IPS DF 6.9 (cell line): ENCODE results near the gene EIF5.

Source experiments
- DNase-seq: peaks from one replicate; pipeline ENCODE4 v3.0.0-alpha.2; 2013; ENCODE audit warnings: low read depth, low spot score
- H3K27ac ChIP-seq: one replicate; pipeline ENCODE4 v1.5.1; 2013; ENCODE audit warnings: low read length, control low read depth
- H3K27me3 ChIP-seq: 2 replicates; pipeline ENCODE4 v1.6.1; 2013; ENCODE audit warnings: mild to moderate bottlenecking, low read length; ENCODE audit not compliant: control insufficient read depth, insufficient read depth
- H3K36me3 ChIP-seq: 2 replicates; pipeline ENCODE4 v1.6.1; 2013; ENCODE audit warnings: low read length; ENCODE audit not compliant: control insufficient read depth, insufficient read depth
- H3K4me1 ChIP-seq: 2 replicates; pipeline ENCODE4 v1.6.1; 2013; ENCODE audit warnings: low read length; ENCODE audit not compliant: control insufficient read depth, insufficient read depth
- H3K4me3 ChIP-seq: 2 replicates; pipeline ENCODE4 v1.5.1; 2013; ENCODE audit warnings: mild to moderate bottlenecking, low read length
- H3K9me3 ChIP-seq: 2 replicates; pipeline ENCODE4 v1.6.1; 2013; ENCODE audit warnings: low read length, inconsistent platforms; ENCODE audit not compliant: control insufficient read depth, insufficient read depth
- WGBS: extraction: QIAGEN DNeasy Blood & Tissue Kit; methylation state at CpG from one replicate; pipeline ENCODE4 v1.1.7; 2013; ENCODE audit warnings: mixed read lengths, missing lambda C conversion rate; ENCODE audit not compliant: insufficient read length, insufficient coverage; 5-methylcytosine and 5-hydroxymethylcytosine counted together

Gene EIF5

DNA sequence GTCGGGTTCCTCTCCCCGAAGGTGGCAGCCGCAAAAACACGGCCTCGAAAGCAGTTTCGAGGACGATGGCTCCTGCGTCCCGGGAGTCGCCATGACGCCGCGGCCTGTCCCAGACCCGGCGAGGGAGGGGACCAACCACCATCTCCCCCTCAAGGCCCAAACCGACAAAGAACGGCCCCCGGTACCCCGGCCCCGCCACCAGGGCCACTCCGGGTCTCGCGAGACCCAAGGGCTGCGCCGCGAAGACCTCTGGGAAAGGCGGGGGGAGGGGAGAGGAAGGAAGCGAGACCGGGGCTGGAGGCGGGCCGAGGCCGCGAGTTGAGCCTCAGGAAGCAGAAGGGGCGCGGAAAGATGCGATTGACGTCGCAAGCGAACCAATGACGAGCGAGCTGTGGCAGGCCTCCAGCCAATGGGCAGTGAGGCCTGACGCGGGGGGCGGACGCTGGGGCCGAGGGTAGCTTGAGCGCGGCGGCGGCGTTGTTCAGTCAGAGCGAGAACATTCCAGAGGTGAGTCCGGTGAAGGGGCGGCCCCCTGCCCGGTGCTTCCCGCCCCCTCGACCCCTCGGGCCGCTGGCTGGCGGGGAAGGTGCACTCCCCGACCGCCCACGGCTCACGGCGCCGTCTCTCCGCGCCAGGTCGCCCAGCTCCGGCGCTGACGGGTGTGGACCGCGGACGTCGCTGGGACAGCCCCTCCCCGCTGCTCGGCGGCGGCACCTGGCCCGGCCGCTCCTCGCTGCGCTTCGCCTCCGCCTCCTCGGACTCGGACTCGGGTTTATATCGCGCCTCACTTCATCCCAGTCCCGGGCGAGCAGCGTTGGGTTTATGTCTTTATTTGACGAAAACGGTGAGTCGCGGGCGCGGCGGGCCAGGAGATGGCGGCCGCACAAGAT lies at the start of gene EIF5:
TSS of gene EIF5 (plus strand) at position 484 of the 890 bp plus-strand sequence. CDS start 1,624 bp downstream, outside the sequence.
- peaks cover 2% of the 10 kb centered on the region; the same call in 1 of the 2 replicates for H3K4me1 ChIP-seq
- no peaks in the 10 kb centered on the region for H3K9me3 ChIP-seq
- no peak within 1 kb of the TSS for H3K27ac ChIP-seq
- H3K4me3 ChIP-seq, result peak within 1 kb of the TSS; percentile 96
- H3K36me3 ChIP-seq, result peaks cover 32% of the 10 kb centered on the region
- H3K27me3 ChIP-seq, result no peaks in the 10 kb centered on the region
- DNase-seq, result peak; percentile 93
- no CpG with 5 or more reads among the region's 103 CpGs for whole genome bisulfite sequencing

DNA sequence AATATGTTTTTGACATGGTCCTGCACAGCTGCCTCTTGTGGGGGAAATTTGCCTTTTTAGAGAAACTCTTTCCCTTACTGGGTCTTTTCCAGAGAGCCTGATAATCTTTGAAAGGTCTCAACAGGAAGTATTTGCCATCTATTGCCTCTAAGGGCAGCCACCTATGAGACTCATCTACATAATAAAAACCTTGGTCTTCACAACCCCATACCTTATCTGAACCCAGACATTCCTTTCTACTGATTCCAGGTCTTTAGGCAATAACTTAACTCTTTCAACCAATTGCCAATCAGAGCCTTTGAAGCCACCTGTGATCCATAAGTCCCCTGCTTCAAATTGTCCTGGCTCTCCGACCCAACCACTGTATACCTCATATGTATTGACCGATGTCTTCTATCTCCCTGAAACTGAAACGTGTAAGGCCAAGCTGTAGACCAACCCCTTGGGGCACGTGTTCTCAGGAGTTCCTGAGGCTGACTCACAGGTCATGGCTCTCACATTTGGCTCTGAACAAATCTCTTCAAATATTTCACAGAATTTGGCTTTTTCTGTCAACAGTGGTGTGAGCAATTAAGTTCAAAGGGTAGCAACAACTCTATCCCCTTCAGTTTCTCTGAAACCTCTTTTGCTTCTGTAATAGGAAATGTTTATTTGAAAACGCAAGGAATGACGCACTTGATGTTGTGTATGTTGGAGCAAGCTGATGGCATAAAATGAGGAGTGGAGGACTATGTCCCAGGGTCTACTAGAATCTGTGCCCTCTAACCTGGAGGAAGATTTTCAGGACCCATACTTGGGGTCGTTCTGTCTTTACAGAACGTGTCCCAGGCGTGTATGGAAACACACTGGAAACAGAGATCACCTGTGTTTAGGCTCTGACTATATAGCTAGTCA lies 49.2 kb upstream of the EIF5 start:
- Histone ChIP-seq H3K4me3 (no peak overlapping the region), H3K4me1 (peaks cover 8% of the 10 kb centered on the region), H3K36me3 (no peaks in the 10 kb centered on the region), H3K27ac (no peak overlapping the region), H3K27me3 (no peaks in the 10 kb centered on the region), H3K9me3 (no peaks in the 10 kb centered on the region; the same call in 1 of the 2 replicates)
- WGBS, result no CpG with 5 or more reads among the region's 9 CpGs
- DNase-seq, result no peak

DNA sequence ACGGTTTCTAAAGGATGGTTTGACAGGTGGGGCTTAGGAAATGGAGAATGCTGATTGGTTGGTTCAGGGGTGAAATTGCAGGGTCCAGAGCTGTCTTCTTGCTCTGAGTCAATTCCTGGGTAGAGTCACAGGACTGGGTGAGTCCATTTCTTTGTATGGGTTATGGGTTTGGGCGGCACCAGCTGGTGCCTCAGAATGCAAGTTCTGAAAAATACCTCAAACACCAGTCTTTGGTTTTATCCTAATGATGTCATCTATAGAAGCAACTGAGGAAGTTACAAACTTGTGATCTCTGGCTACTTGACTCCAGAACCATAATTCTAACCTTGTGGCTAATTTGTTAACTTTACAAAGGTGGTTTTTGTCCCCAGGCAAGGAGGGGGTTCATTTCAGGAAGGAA lies 47.6 kb upstream of the EIF5 start:
- Histone ChIP-seq H3K36me3 (no peaks in the 10 kb centered on the region), H3K27ac (no peak overlapping the region), H3K27me3 (no peaks in the 10 kb centered on the region), H3K4me3 (no peak overlapping the region), H3K9me3 (no peaks in the 10 kb centered on the region; the same call in 1 of the 2 replicates), H3K4me1 (peaks cover 8% of the 10 kb centered on the region)
- no peak for DNase-seq
- no CpG with 5 or more reads among the region's 2 CpGs for WGBS

DNA sequence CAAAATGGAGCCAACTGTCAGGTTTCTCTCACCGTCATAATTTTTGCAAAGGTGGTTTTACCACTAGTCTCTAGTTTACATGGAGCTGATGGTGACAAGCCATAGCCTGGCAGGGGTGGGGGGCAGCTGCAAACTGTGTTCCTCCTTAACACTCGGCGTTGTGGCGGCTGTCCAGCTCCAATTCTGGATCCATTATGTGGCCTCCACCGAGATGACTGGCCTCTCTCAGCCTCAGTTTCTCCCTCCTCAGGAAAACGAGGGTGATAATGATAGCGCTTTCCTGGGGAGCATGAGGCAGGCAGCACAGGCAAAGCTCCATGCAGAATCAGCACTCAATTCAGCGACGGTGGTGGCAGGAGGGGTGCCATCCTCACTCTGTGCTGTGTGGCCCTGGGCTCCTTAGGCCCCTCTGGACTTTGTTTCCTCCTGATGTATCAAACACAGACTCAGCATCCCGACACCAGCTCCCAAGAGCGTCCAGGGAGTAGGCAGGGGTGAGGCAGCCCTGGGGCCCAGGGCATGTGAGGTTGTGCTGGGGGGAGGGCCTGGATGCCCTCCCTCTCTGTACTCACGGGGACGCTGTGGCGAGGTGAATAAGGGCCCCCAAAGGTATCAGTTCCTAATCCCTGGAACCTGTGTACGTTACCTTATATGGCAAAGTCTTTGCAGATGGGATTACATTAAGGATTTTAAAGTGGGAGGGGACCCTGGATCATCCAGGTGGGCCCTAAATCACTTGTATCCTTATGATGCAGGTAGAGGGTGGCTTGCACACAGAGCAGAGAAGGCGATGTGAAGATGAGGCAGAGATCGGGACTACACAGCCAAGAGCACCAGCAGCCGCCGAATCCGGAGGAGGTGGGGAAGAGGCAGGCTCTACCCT lies 46.8 kb upstream of the EIF5 start:
- no CpG with 5 or more reads among the region's 20 CpGs for WGBS
- no peak for DNase-seq
- H3K27me3 ChIP-seq, result no peaks in the 10 kb centered on the region
- H3K36me3 ChIP-seq, result no peaks in the 10 kb centered on the region
- no peak overlapping the region for H3K27ac ChIP-seq
- H3K9me3 ChIP-seq, result no peaks in the 10 kb centered on the region; the same call in 1 of the 2 replicates
- H3K4me1 ChIP-seq, result peaks cover 8% of the 10 kb centered on the region
- no peak overlapping the region for H3K4me3 ChIP-seq

DNA sequence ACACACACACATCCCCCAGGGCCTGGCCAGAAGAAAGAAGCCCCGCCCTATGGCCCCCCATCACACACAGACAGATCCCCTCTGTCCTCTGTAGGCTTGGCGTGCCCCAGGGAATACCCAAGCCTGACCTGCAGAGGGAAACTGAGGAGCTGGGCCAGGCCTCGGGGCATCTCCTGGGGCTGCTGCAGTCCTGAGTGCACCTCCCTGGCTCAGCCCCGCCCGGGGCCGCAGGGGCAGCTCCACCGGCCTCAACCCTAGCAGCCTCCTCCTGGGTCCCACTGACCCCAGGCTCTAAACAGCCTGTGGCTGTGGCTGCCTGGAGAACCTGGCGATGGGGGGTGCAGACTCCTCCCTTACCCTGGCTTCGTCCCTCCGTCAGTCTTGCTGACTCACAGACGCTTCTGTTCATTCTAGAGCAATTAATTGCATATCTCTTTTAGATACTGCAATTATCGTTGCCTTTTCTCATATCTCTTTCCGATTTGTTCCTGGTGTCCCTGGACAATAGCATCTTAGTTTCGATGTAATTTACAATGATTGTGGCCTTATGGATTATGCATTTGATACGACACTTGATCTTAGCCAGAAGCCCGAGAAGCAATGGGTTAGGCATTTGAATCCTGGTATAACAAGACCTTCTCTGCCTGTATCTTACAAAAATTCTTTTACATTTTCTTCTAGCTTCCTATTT lies 45.8 kb upstream of the EIF5 start:
- H3K27ac ChIP-seq, result no peak overlapping the region
- H3K36me3 ChIP-seq, result no peaks in the 10 kb centered on the region
- H3K4me3 ChIP-seq, result no peak overlapping the region
- H3K27me3 ChIP-seq, result no peaks in the 10 kb centered on the region
- H3K4me1 ChIP-seq, result peaks cover 8% of the 10 kb centered on the region
- H3K9me3 ChIP-seq, result no peaks in the 10 kb centered on the region; the same call in 1 of the 2 replicates
- WGBS, result no CpG with 5 or more reads among the region's 16 CpGs
- DNase-seq, result no peak

DNA sequence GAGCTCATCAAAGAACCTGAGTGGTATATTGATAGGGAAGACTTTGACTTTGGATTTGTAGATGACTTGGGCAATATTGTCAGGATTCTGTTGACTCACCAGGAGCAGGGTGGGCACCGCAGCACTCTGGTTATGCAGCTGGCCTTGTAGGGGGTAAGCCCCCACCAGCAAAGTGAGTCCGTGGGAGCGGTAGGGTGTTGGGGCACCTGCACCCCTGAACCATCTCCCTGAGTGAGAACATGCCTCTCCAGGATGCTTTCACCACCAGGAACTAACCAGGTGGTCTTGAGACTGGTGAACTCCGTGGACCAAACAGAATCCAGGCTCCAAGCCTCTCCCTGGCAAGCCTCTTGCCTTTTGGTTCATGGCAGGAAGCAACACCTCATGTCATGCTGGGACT lies 44.0 kb upstream of the EIF5 start:
- Histone ChIP-seq H3K9me3 (no peaks in the 10 kb centered on the region; the same call in 1 of the 2 replicates), H3K36me3 (no peaks in the 10 kb centered on the region), H3K27ac (no peak overlapping the region), H3K27me3 (no peaks in the 10 kb centered on the region), H3K4me3 (no peak overlapping the region), H3K4me1 (no peaks in the 10 kb centered on the region; the same call in 1 of the 2 replicates)
- no peak for DNase-seq
- no CpG with 5 or more reads among the region's 4 CpGs for WGBS

DNA sequence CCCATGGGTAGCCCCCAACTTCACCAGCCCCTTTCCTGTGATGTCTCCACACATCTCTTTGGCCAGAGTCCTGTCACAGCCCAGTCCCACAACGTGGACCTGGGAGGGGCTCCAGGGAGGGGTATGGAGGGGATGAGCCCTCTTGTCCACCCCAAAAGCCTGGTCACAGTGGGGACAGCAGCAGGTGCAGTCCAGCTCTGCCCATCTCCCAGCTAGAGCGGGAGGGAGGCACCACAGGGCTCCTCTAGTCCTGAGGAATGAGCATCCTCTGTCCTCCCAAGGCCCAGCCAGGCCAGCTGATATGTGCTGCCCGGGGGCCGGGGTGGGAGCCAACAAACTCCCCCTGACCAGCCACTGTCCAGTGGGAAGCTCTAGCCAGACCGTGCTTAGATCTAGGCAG lies 43.5 kb upstream of the EIF5 start:
- WGBS, result no CpG with 5 or more reads among the region's 5 CpGs
- Histone ChIP-seq H3K4me3 (no peak overlapping the region), H3K4me1 (no peaks in the 10 kb centered on the region), H3K27me3 (no peaks in the 10 kb centered on the region), H3K27ac (no peak overlapping the region), H3K9me3 (no peaks in the 10 kb centered on the region; the same call in 1 of the 2 replicates), H3K36me3 (no peaks in the 10 kb centered on the region)
- no peak for DNase-seq

DNA sequence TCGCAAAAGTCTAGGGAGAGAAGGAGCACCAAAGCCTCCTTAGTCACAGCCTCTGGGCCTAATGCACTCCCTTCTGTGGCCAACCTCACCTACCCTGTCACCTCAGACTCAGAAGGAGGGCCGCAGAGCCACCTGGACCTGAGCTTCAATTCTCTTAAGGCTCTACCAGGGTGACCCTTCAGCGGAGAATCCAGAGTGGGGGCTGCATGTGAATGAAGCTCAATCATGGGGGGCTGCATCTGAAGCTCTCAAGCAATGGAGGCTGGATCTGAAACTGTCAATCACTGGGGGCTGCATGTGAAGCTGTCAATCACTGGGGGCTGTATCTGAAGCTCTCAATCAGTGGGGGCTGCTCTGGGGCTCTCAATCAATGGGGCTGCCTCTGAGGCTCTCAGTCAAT lies 43.1 kb upstream of the EIF5 start:
- H3K27me3 ChIP-seq, result no peaks in the 10 kb centered on the region
- DNase-seq, result no peak
- no peaks in the 10 kb centered on the region for H3K4me1 ChIP-seq
- no peak overlapping the region for H3K27ac ChIP-seq
- no CpG with 5 or more reads among the region's 3 CpGs for WGBS
- no peaks in the 10 kb centered on the region; the same call in 1 of the 2 replicates for H3K9me3 ChIP-seq
- H3K4me3 ChIP-seq, result no peak overlapping the region
- no peaks in the 10 kb centered on the region for H3K36me3 ChIP-seq

DNA sequence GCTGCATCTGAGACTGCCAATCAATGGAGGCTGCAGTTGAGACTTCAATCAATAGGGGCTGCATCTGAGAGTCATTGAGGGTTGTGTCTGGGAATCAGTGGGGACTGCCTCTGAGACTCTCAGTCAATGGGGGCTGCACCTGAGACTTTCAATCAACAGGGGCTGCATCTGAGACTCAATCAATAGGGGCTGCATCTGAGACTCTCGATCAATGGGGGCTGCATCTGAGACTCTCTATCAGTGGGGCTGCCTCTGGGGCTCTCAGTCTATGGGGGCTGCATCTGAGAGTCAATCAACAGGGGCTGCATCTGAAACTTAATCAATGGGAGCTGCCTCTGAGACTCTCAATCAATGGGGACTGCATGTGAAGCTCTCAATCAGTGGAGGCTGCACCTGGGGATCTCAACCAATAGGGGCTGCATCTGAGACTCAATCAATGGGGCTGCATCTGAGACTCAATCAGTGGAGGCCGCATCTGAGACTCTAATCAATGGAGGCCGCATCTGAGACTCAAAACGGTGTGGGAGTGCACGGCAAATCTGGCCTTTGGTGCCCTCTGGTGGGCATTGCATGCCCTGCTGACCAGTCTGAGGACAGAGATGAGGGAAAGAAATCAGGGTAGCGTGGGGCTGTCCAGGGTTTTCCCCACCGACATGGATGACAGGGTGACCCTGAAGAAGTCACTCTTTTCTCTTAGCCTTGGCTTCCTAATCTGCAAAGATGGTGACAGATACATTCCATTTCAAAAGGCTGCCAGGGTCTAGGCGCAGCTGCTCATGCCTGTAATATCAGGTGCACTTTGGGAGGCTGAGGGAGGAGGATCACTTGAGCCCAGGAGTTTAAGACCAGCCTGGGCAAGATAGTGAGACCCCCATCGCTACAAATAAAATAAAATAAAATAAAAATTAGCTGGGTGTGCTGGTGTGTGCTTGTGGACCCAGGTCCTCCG lies 41.3 kb upstream of the EIF5 start:
- Histone ChIP-seq H3K27me3 (no peaks in the 10 kb centered on the region), H3K36me3 (no peaks in the 10 kb centered on the region), H3K4me3 (no peak overlapping the region), H3K27ac (no peak overlapping the region), H3K4me1 (no peaks in the 10 kb centered on the region), H3K9me3 (no peaks in the 10 kb centered on the region; the same call in 1 of the 2 replicates)
- DNase-seq, result peak; percentile 79
- WGBS, result no CpG with 5 or more reads among the region's 10 CpGs
